SK-N-SH treated with all-trans-retinoic acid at 6 μM for 48 hours (cell line): ENCODE measurements around the gene SLC27A4.

Source experiments
- ARNTL ChIP-seq: fragments of 450-650 bp; formaldehyde crosslinking; IDR thresholded peaks from 2 replicates; pipeline ENCODE4 v1.5.0; 2020; ENCODE audit warnings: low read depth, mild to moderate bottlenecking, moderate library complexity, borderline replicate concordance
- BACH2 ChIP-seq: fragments of 250-450 bp; sonication (Bioruptor Pico); IDR thresholded peaks from 2 replicates; pipeline ENCODE4 v1.9.0; 2021; ENCODE audit warnings: mild to moderate bottlenecking, borderline replicate concordance
- CSDC2 ChIP-seq: fragments of 250-450 bp; sonication (Bioruptor Pico); IDR thresholded peaks from 2 replicates; pipeline ENCODE4 v1.5.0; 2020; ENCODE audit warnings: mild to moderate bottlenecking, moderate library complexity
- CSRNP3 ChIP-seq: fragments of 250-450 bp; sonication (Bioruptor Pico); IDR thresholded peaks from 2 replicates; pipeline ENCODE4 v1.5.1; 2021; ENCODE audit warnings: mild to moderate bottlenecking, moderate library complexity
- OSR1 ChIP-seq: fragments of 250-450 bp; sonication (Bioruptor Pico); IDR thresholded peaks from 2 replicates; pipeline ENCODE4 v1.8.0; 2022; ENCODE audit warnings: moderate library complexity, mild to moderate bottlenecking, inconsistent platforms
- RARB ChIP-seq: fragments of 250-450 bp; sonication (Bioruptor Pico); IDR thresholded peaks from 2 replicates; pipeline ENCODE4 v1.8.0; 2021; ENCODE audit warnings: mild to moderate bottlenecking, moderate library complexity
- TOX ChIP-seq: fragments of 250-450 bp; sonication (Bioruptor Pico); IDR thresholded peaks from 2 replicates; pipeline ENCODE4 v1.8.0; 2021; ENCODE audit warnings: mild to moderate bottlenecking, moderate library complexity, borderline replicate concordance
- ZFP3 ChIP-seq: fragments of 250-450 bp; sonication (Bioruptor Pico); IDR thresholded peaks from 2 replicates; pipeline ENCODE4 v1.5.0; 2020; ENCODE audit warnings: mild to moderate bottlenecking, moderate library complexity
- ZFP30 ChIP-seq: fragments of 450-650 bp; formaldehyde crosslinking; IDR thresholded peaks from 2 replicates; pipeline ENCODE4 v1.5.0; 2022; ENCODE audit warnings: mild to moderate bottlenecking, moderate library complexity
- ZNF565 ChIP-seq: fragments of 450-650 bp; formaldehyde crosslinking; conservative IDR thresholded peaks from 2 replicates; pipeline ENCODE4 v1.5.0; 2020; ENCODE audit warnings: low read depth, mild to moderate bottlenecking, moderate library complexity
- ZNF70 ChIP-seq: fragments of 450-650 bp; formaldehyde crosslinking; IDR thresholded peaks from 2 replicates; pipeline ENCODE4 v1.5.0; 2020; ENCODE audit warnings: mild to moderate bottlenecking, moderate library complexity
- TF ChIP-seq, protein P1 (sequence below): fragments of 250-450 bp; sonication (Bioruptor Pico); IDR thresholded peaks from 2 replicates; pipeline ENCODE4 v1.8.0; 2020; ENCODE audit warnings: mild to moderate bottlenecking, moderate library complexity, borderline replicate concordance
- TF ChIP-seq, protein P2 (sequence below): fragments of 250-450 bp; sonication (Bioruptor Pico); IDR thresholded peaks from 2 replicates; pipeline ENCODE4 v1.8.0; 2021; ENCODE audit warnings: low read depth, mild to moderate bottlenecking, moderate library complexity, borderline replicate concordance

DNA sequence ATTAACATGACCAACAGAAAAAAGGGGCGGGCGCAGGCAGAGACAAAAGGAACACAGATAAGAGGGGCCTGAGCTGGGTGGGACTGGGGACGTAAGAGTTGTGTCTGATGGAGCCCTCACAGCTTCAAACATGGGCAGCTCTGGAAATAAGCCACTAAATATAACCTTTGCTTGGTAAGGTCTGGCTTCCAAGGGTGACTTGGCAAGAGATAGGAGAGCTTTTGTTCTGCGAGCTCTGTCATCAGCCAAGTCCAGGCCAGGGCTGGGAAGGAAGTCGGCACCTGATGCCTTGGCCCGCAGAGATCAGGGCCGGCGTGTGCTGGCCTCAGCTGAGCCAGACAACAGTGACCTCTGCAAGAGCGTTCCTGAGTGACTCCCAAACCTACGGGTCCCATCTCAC lies 29.9 kb upstream of the SLC27A4 start:
- TF ChIP-seq OSR1 (CRISPR knock-in tag) (no peak), ZFP3 (no peak), BACH2 (no peak), CSRNP3 (no peak), CSDC2 (CRISPR knock-in tag) (no peak), ZFP30 (no peak), TOX (CRISPR knock-in tag) (no peak), ZNF70 (CRISPR knock-in tag) (no peak), RARB (CRISPR knock-in tag) (no peak), ARNTL (CRISPR knock-in tag) (no peak), ZNF565 (no peak)
- TF ChIP-seq, protein P1, sequence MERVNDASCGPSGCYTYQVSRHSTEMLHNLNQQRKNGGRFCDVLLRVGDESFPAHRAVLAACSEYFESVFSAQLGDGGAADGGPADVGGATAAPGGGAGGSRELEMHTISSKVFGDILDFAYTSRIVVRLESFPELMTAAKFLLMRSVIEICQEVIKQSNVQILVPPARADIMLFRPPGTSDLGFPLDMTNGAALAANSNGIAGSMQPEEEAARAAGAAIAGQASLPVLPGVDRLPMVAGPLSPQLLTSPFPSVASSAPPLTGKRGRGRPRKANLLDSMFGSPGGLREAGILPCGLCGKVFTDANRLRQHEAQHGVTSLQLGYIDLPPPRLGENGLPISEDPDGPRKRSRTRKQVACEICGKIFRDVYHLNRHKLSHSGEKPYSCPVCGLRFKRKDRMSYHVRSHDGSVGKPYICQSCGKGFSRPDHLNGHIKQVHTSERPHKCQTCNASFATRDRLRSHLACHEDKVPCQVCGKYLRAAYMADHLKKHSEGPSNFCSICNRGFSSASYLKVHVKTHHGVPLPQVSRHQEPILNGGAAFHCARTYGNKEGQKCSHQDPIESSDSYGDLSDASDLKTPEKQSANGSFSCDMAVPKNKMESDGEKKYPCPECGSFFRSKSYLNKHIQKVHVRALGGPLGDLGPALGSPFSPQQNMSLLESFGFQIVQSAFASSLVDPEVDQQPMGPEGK (CRISPR knock-in tag) = no peak
- TF ChIP-seq, protein P2, sequence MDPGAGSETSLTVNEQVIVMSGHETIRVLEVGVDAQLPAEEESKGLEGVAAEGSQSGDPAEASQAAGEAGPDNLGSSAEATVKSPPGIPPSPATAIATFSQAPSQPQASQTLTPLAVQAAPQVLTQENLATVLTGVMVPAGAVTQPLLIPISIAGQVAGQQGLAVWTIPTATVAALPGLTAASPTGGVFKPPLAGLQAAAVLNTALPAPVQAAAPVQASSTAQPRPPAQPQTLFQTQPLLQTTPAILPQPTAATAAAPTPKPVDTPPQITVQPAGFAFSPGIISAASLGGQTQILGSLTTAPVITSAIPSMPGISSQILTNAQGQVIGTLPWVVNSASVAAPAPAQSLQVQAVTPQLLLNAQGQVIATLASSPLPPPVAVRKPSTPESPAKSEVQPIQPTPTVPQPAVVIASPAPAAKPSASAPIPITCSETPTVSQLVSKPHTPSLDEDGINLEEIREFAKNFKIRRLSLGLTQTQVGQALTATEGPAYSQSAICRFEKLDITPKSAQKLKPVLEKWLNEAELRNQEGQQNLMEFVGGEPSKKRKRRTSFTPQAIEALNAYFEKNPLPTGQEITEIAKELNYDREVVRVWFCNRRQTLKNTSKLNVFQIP (CRISPR knock-in tag) = no peak
